Right renal cortex interstitium (tissue), 3 donors: Measurements from ENCODE around the gene EIPR1. TPM values are rescaled to one million over a fixed set of nuclear protein-coding genes. Genes with fewer than 3 reads are reported as not detected.
A peak's percentile ranks its signal among the peaks of the same experiment; 100 is the strongest.

Experiments used
- DNase-seq, 3 donors: peaks; one replicate each; pipeline ENCODE4 v3.0.0-alpha.2; 2013; ENCODE audit warnings: low read depth in 3 of 3, low spot score in 2 of 3
- polyA plus RNA-seq, 3 donors: library from polyadenylated mRNA; unstranded; fragments of 120-200 nt; gene quantifications; one replicate each; pipeline ENCODE4 v1.2.1, GENCODE V29; 2013; ENCODE audit not compliant: insufficient read length in 3 of 3

Gene EIPR1
- polyA plus RNA-seq, 3 donors: 24.4 to 25.7 (median 25.2) TPM

GRCh38 chr2:3256605-3257004, 121.0 kb downstream of the EIPR1 start:
- no peak for DNase-seq

GRCh38 chr2:3256157-3256556, 121.5 kb downstream of the EIPR1 start:
- no peak for DNase-seq

- no peak for DNase-seq
Measured at GRCh38 chr2:3254442-3254941, 123.1 kb downstream of the EIPR1 start.

GRCh38 chr2:3253913-3254441, 123.6 kb downstream of the EIPR1 start:
- DNase-seq: no peak

GRCh38 chr2:3251946-3252345, 125.7 kb downstream of the EIPR1 start:
- DNase-seq: peak; percentile 21 to 41 (median 33)

- no peak for DNase-seq
Measured at GRCh38 chr2:3249476-3249962, 128.1 kb downstream of the EIPR1 start.

- no peak for DNase-seq
Measured at GRCh38 chr2:3248754-3249475, 128.7 kb downstream of the EIPR1 start.

GRCh38 chr2:3246928-3247714, 130.5 kb downstream of the EIPR1 start:
- DNase-seq: no peak

GRCh38 chr2:3246406-3246805, 131.2 kb downstream of the EIPR1 start:
- DNase-seq: no peak

GRCh38 chr2:3244486-3244885, 133.1 kb downstream of the EIPR1 start:
- DNase-seq: no peak

GRCh38 chr2:3243804-3244203, 133.8 kb downstream of the EIPR1 start:
- DNase-seq: no peak

- no peak for DNase-seq
Measured at GRCh38 chr2:3242747-3243369, 134.8 kb downstream of the EIPR1 start.

GRCh38 chr2:3241971-3242746, 135.5 kb downstream of the EIPR1 start:
- no peak for DNase-seq

- no peak for DNase-seq
Measured at GRCh38 chr2:3238951-3239841, 138.4 kb downstream of the EIPR1 start.

- no peak for DNase-seq
Measured at GRCh38 chr2:3236300-3237045, 141.1 kb downstream of the EIPR1 start.

- no peak for DNase-seq
Measured at GRCh38 chr2:3233877-3234276, 143.7 kb downstream of the EIPR1 start.

GRCh38 chr2:3229221-3229620, 148.4 kb downstream of the EIPR1 start:
- DNase-seq: no peak

GRCh38 chr2:3224681-3225080, 152.9 kb downstream of the EIPR1 start:
- DNase-seq: no peak
